HL-60 (cell line): ENCODE data around the gene SYT11.
"Not testable (repeated sequence)": the region's sequence is repeated elsewhere in the genome, so short reads cannot be mapped to it uniquely, and the experiment has no call there.

Source experiments
- DNase-seq, 2 experiments: peaks; one replicate each; pipeline ENCODE4 v3.0.0-alpha.2; 2010 to 2020; ENCODE audit warnings: low read depth in 1 of 2, low spot score in 1 of 2
- H3K27ac ChIP-seq: fragments of 250-450 bp; sonication (Bioruptor Pico); replicated peaks from 2 replicates; pipeline ENCODE4 v1.5.1; 2020; ENCODE audit warnings: mild to moderate bottlenecking, moderate library complexity
- H3K27me3 ChIP-seq: fragments of 250-450 bp; sonication (Bioruptor Pico); 2 replicates; pipeline ENCODE4 v1.5.1; 2021; ENCODE audit warnings: mild to moderate bottlenecking, moderate library complexity; ENCODE audit not compliant: insufficient read depth, poor library complexity, severe bottlenecking
- H3K4me3 ChIP-seq: replicated peaks from 2 replicates; pipeline ENCODE4 v1.5.1; 2011; ENCODE audit warnings: mild to moderate bottlenecking, control low read depth, low read length; ENCODE audit not compliant: insufficient read depth
- GABPA ChIP-seq: IDR thresholded peaks from 2 replicates; pipeline ENCODE4 v1.6.1; 2012; ENCODE audit warnings: low read depth
- POLR2AphosphoS5 ChIP-seq: IDR thresholded peaks from 2 replicates; pipeline ENCODE4 v1.6.1; 2012; ENCODE audit warnings: low read depth
- SPI1 ChIP-seq: IDR thresholded peaks from 2 replicates; pipeline ENCODE4 v1.6.1; 2012; ENCODE audit warnings: low read depth, mild to moderate bottlenecking, borderline replicate concordance
- TF ChIP-seq, protein P1 (sequence below): IDR thresholded peaks from one replicate; pipeline ENCODE4 v1.5.1; 2011; ENCODE audit warnings: low read length, control low read depth, inconsistent platforms; ENCODE audit not compliant: insufficient read depth
- TF ChIP-seq, protein P2 (sequence below): IDR thresholded peaks from 2 replicates; pipeline ENCODE4 v1.6.1; 2012; ENCODE audit warnings: low read depth; ENCODE audit not compliant: insufficient replicate concordance

Gene SYT11

DNA sequence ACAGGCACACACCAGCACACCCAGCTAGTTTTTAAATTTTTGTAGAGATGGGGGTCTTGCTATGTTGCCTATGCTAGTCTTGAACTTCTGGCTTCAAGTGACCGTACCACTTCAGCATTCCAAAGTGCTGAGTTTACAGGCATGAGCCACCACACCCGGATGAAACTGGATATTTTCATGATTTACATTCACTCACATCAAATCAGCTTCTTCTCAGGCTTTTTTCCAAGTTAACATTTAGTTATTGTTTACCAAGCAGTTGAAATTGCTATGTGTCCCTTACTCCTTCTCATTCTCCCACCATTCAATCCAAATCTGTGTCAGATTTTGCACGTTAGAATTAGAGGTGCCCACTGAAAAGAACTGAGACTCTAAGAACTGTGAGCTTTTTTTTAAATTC is 33.4 kb downstream of the SYT11 start:
- no peaks in the 10 kb centered on the region for H3K27me3 ChIP-seq
- no peak overlapping the region for H3K4me3 ChIP-seq
- TF ChIP-seq, protein P1, sequence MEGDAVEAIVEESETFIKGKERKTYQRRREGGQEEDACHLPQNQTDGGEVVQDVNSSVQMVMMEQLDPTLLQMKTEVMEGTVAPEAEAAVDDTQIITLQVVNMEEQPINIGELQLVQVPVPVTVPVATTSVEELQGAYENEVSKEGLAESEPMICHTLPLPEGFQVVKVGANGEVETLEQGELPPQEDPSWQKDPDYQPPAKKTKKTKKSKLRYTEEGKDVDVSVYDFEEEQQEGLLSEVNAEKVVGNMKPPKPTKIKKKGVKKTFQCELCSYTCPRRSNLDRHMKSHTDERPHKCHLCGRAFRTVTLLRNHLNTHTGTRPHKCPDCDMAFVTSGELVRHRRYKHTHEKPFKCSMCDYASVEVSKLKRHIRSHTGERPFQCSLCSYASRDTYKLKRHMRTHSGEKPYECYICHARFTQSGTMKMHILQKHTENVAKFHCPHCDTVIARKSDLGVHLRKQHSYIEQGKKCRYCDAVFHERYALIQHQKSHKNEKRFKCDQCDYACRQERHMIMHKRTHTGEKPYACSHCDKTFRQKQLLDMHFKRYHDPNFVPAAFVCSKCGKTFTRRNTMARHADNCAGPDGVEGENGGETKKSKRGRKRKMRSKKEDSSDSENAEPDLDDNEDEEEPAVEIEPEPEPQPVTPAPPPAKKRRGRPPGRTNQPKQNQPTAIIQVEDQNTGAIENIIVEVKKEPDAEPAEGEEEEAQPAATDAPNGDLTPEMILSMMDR = no peak
- no peak for TF ChIP-seq SPI1
- TF ChIP-seq, protein P2, sequence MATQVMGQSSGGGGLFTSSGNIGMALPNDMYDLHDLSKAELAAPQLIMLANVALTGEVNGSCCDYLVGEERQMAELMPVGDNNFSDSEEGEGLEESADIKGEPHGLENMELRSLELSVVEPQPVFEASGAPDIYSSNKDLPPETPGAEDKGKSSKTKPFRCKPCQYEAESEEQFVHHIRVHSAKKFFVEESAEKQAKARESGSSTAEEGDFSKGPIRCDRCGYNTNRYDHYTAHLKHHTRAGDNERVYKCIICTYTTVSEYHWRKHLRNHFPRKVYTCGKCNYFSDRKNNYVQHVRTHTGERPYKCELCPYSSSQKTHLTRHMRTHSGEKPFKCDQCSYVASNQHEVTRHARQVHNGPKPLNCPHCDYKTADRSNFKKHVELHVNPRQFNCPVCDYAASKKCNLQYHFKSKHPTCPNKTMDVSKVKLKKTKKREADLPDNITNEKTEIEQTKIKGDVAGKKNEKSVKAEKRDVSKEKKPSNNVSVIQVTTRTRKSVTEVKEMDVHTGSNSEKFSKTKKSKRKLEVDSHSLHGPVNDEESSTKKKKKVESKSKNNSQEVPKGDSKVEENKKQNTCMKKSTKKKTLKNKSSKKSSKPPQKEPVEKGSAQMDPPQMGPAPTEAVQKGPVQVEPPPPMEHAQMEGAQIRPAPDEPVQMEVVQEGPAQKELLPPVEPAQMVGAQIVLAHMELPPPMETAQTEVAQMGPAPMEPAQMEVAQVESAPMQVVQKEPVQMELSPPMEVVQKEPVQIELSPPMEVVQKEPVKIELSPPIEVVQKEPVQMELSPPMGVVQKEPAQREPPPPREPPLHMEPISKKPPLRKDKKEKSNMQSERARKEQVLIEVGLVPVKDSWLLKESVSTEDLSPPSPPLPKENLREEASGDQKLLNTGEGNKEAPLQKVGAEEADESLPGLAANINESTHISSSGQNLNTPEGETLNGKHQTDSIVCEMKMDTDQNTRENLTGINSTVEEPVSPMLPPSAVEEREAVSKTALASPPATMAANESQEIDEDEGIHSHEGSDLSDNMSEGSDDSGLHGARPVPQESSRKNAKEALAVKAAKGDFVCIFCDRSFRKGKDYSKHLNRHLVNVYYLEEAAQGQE = no peak
- no peak for TF ChIP-seq POLR2AphosphoS5
- no peak for TF ChIP-seq GABPA
- H3K27ac ChIP-seq = no peak overlapping the region
- no peak for DNase-seq

DNA sequence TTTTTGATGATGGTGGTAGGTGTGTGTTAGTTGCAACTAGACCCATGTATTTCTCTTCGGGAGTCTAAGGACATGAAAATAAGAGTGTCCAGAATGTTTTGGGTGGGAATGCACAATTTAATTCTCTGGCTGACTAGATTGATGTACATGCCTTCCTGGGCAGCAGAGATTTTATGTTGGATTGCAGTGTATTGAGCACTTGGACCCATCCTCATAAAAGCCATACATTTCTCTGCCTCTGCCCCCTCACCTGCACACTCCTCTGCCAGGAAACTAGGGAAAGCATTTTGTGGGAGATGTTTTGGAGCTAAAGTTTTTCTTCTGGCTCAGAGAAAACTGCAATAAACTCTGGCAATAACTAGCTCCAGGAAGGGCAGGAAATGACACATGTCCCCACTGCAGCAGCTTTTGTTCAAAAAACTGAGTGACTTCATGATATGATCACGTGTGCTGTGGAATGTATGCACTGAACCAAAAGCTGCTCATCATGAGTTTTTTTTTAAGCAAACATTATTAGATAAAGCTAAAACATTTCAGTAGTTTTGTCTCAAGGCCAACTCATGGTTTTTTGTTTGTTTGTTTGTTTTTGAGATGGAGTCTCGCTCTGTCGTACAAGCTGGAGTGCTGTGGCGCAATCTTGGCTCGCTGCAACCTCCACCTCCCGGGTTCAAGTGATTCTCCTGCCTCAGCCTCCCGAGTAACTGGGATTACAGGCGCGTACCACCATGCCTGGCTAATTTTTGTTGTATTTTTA is 34.2 kb downstream of the SYT11 start:
- no peak for DNase-seq

DNA sequence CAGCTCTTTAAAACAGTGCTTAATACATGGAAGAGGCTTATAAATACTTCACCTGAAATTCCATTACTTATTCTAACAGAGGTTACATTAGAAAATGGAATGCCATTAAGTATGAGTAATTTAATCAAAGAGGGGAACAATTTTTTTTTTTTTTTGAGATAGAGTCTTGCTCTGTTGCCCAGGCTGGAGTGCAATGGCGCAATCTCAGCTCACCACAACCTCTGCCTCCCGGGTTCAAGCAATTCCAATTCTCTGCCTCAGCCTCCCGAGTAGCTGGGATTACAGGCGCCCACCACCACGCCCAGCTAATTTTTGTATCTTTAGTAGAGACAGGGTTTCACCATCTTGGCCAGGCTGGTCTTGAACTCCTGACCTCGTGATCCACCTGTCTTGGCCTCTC is 36.2 kb downstream of the SYT11 start:
- not testable (repeated sequence) for DNase-seq, H3K4me3 ChIP-seq, H3K27me3 ChIP-seq, H3K27ac ChIP-seq

More for the DNA sequence above, 34.2 kb downstream of the SYT11 start:
- no peak overlapping the region for H3K4me3 ChIP-seq
- H3K27me3 ChIP-seq = no peaks in the 10 kb centered on the region
- TF ChIP-seq, protein P2 = no peak
- TF ChIP-seq GABPA (no peak), SPI1 (no peak), POLR2AphosphoS5 (no peak)
- TF ChIP-seq, protein P1 = no peak
- no peak overlapping the region for H3K27ac ChIP-seq

DNA sequence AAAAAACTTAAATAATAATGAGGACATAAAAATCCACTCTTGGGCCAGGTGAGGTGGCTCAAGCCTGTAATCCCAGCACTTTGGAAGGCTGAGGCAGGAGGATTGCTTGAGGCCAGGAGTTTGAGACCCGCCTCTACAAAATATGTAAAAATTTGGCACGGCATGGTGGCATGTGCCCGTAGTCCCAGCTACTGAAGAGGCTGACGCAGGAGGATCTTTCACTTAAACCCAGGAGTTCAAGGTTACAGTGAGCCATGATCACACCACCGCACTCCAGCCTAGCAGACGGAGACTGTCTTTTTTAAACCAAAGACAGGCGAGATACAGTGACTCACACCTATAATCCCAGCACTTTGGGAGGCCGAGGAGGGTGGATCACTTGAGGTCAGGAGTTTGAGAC is 37.1 kb downstream of the SYT11 start:
- not testable (repeated sequence) for H3K4me3 ChIP-seq, H3K27me3 ChIP-seq, DNase-seq, H3K27ac ChIP-seq

DNA sequence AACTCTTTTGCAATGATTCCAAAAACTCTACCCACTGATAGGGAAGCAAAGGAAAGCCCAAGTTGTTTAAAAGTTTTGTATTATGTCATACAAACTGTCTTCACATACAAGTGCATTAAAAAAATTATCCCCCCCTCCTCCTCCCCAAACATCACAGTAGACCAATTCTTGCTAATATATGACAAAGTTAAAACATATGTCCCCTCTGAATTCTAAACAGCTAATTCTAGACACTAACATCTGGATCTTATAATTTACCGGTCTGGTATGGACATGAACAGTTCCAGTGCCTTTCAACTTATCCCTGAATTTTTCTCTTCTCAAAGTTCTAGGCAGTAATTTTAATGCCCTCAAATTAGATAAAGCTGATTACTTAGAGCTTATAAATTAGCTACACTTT is 38.4 kb downstream of the SYT11 start:
- H3K4me3 ChIP-seq = no peak overlapping the region
- no peak for DNase-seq
- H3K27ac ChIP-seq = no peak overlapping the region
- H3K27me3 ChIP-seq = no peaks in the 10 kb centered on the region
- TF ChIP-seq GABPA (no peak), POLR2AphosphoS5 (no peak), SPI1 (no peak)
- TF ChIP-seq, protein P2 = no peak
